PC-3 (cell line): ENCODE results near the gene ZNF335. TPM values are rescaled to one million over a fixed set of nuclear protein-coding genes. Genes with fewer than 3 reads are reported as not detected.
"Not testable (repeated sequence)": the region's sequence is repeated elsewhere in the genome, so short reads cannot be mapped to it uniquely, and the experiment has no call there.

Experiments used
- ATAC-seq: fragments of 200-7000 bp; cut with Tn5 transposase; 2 replicates; pipeline ENCODE4 v1.9.1; 2020; ENCODE audit warnings: mild to moderate bottlenecking, moderate library complexity
- BruUV-seq: library from RNA; stranded (reverse); fragments of 400-500 nt; replicated peaks from 2 replicates; lab custom pipeline; 2021; lab: Mats Ljungman, UMichigan
- CTCF ChIA-PET: fragments of 300-600 bp; sonication (Branson Sonifier 250); formaldehyde crosslinking; loops from one replicate; lab custom pipeline; 2022; ENCODE audit warnings: antibody characterized with exemption; lab: Charles Lee
- POLR2A ChIA-PET: fragments of 300-600 bp; sonication (Branson Sonifier 250); formaldehyde crosslinking; loops from one replicate; lab custom pipeline; 2022; ENCODE audit warnings: antibody characterized with exemption; ENCODE audit not compliant: unreplicated experiment; lab: Charles Lee
- DNase-seq: peaks from one replicate; pipeline ENCODE4 v3.0.0-alpha.2; 2015
- H2AFZ ChIP-seq: fragments of 300-600 bp; sonication (generic); 2 replicates; pipeline ENCODE4 v1.6.0; 2016; ENCODE audit warnings: antibody characterized with exemption, low read length
- H3F3A ChIP-seq: fragments of 300-600 bp; sonication (generic); one replicate; pipeline ENCODE4 v1.6.0; 2017; ENCODE audit warnings: antibody characterized with exemption, low read length, control low read depth, mild to moderate bottlenecking; ENCODE audit not compliant: unreplicated experiment
- H3K27ac ChIP-seq: fragments of 300-600 bp; sonication (generic); 2 replicates; pipeline ENCODE4 v1.5.1; 2016; ENCODE audit warnings: mild to moderate bottlenecking, low read length
- H3K27me3 ChIP-seq: fragments of 300-600 bp; sonication (generic); 2 replicates; pipeline ENCODE4 v1.6.1; 2016; ENCODE audit warnings: low read length, mixed read lengths
- H3K36me3 ChIP-seq: fragments of 300-600 bp; sonication (generic); 2 replicates; pipeline ENCODE4 v1.6.1; 2016; ENCODE audit warnings: low read depth, mixed run types, low read length, mixed read lengths
- H3K4me1 ChIP-seq: fragments of 300-600 bp; sonication (generic); 2 replicates; pipeline ENCODE4 v1.5.1; 2016; ENCODE audit warnings: low read length; ENCODE audit not compliant: insufficient read depth
- H3K4me2 ChIP-seq: fragments of 300-600 bp; sonication (generic); 2 replicates; pipeline ENCODE4 v1.6.0; 2016; ENCODE audit warnings: low read length
- H3K4me3 ChIP-seq: fragments of 300-600 bp; sonication (generic); 2 replicates; pipeline ENCODE4 v1.5.1; 2016; ENCODE audit warnings: mild to moderate bottlenecking, low read length, mixed read lengths
- H3K79me2 ChIP-seq: fragments of 300-600 bp; sonication (generic); 2 replicates; pipeline ENCODE4 v1.6.1; 2017; ENCODE audit warnings: low read length, mixed read lengths
- H3K9ac ChIP-seq: fragments of 300-600 bp; sonication (generic); 2 replicates; pipeline ENCODE4 v1.6.0; 2016; ENCODE audit warnings: mild to moderate bottlenecking, low read length
- H3K9me2 ChIP-seq: fragments of 300-600 bp; sonication (generic); replicated peaks from 2 replicates; pipeline ENCODE4 v1.6.1; 2016; ENCODE audit warnings: mixed run types, low read length, mixed read lengths
- H3K9me3 ChIP-seq: fragments of 300-600 bp; sonication (generic); 2 replicates; pipeline ENCODE4 v1.6.1; 2016; ENCODE audit warnings: low read length, mixed read lengths
- H4K20me1 ChIP-seq: fragments of 300-600 bp; sonication (generic); 2 replicates; pipeline ENCODE4 v1.6.1; 2016; ENCODE audit warnings: low read length, mixed read lengths
- EZH2 ChIP-seq: fragments of 300-600 bp; sonication (generic); IDR thresholded peaks from one replicate; pipeline ENCODE4 v1.6.1; 2017; ENCODE audit warnings: antibody characterized with exemption, mild to moderate bottlenecking, low read length; ENCODE audit not compliant: unreplicated experiment
- EZH2phosphoT487 ChIP-seq: fragments of 300-600 bp; sonication (generic); IDR thresholded peaks from 2 replicates; pipeline ENCODE4 v1.6.1; 2018; ENCODE audit warnings: mild to moderate bottlenecking, antibody characterized with exemption, low read length, borderline replicate concordance
- intact Hi-C: fragments of 100-400 bp; cut with micrococcal nuclease; formaldehyde crosslinking; loops from 2 replicates; pipeline ENCODE4 v1.9.0; 2023
- total RNA-seq: library from RNA; depleted of rRNA; stranded (reverse); fragments of >200 nt; gene quantifications from 2 replicates; pipeline ENCODE4 v1.2.3, GENCODE V29; 2014
- TF ChIP-seq, protein P1 (sequence below): fragments of 300-600 bp; sonication (generic); conservative IDR thresholded peaks from 2 replicates; pipeline ENCODE4 v1.5.1; 2017; ENCODE audit warnings: antibody characterized with exemption, low read depth, mild to moderate bottlenecking, low read length

The ZNF335 gene
- total RNA-seq, 1 experiment from 2014 or later, result 36.9 TPM

DNA sequence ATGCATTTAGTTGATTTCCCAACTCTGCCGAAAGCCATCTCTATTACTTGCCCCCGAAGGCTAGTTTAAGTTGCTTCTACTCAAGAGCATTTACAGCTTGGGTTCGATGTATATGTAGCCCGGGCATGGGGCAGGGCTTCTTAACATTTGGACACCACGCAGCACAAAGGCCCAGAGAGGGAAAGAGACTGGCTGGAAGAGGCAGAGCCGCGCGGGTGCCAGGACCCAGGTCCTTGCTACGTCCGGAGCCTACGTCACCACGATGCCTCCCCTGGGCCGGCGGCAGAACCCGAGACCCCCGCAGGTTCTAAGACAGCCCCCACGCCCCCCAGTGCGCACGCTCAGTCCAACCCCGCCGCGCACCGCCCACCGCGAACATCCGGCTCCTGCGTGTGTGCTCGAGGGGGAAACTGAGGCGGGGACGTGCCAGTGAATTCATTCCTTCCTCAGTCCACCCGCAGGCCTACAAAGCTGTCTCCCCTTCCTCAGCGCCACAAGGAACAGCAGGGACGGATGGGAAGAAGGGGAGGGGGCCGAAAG is 37.9 kb downstream of the ZNF335 start:
- DNase-seq (peak; percentile 25), ATAC-seq (peak; percentile 18)
- peak overlapping the region; percentile 91 for H3K27ac ChIP-seq
- ChIA-PET CTCF (interaction anchor here (0.5 to 0.7 kb wide), 2 partner anchors 89 to 991 kb away, joined by 3 to 4 read pairs; no protein-coding TSS in a partner anchor), POLR2A (interaction anchor here (0.6 to 1.6 kb wide), 7 partner anchors 12 to 590 kb away, joined by 3 to 13 read pairs (median 4); partner anchors contain the start of gene SNX21)
- no TSS peak for BruUV-seq
- TF ChIP-seq, protein P1, sequence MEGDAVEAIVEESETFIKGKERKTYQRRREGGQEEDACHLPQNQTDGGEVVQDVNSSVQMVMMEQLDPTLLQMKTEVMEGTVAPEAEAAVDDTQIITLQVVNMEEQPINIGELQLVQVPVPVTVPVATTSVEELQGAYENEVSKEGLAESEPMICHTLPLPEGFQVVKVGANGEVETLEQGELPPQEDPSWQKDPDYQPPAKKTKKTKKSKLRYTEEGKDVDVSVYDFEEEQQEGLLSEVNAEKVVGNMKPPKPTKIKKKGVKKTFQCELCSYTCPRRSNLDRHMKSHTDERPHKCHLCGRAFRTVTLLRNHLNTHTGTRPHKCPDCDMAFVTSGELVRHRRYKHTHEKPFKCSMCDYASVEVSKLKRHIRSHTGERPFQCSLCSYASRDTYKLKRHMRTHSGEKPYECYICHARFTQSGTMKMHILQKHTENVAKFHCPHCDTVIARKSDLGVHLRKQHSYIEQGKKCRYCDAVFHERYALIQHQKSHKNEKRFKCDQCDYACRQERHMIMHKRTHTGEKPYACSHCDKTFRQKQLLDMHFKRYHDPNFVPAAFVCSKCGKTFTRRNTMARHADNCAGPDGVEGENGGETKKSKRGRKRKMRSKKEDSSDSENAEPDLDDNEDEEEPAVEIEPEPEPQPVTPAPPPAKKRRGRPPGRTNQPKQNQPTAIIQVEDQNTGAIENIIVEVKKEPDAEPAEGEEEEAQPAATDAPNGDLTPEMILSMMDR, result no peak
- TF ChIP-seq EZH2phosphoT487 (no peak), EZH2 (no peak)
- H3K4me3 ChIP-seq, result peak overlapping the region; percentile 91
- no peaks in the 10 kb centered on the region for H4K20me1 ChIP-seq
- H3F3A ChIP-seq, result no peaks in the 10 kb centered on the region
- H3K4me2 ChIP-seq, result peak overlapping the region; percentile 97
- H3K79me2 ChIP-seq, result peaks cover 38% of the 10 kb centered on the region
- peaks cover 12% of the 10 kb centered on the region; the same call in 1 of the 2 replicates for H3K4me1 ChIP-seq
- intact Hi-C loops, result loop anchor here (10.0 kb wide), 2 partner anchors 119 to 519 kb away; partner anchors contain the start of genes PIGT and UBE2C
- H3K9me2 ChIP-seq, result no peaks in the 10 kb centered on the region
- peaks cover 17% of the 10 kb centered on the region for H3K36me3 ChIP-seq
- no peaks in the 10 kb centered on the region for H3K27me3 ChIP-seq
- no peaks in the 10 kb centered on the region for H3K9me3 ChIP-seq
- peak overlapping the region; percentile 58 for H2AFZ ChIP-seq
- H3K9ac ChIP-seq, result peak overlapping the region; percentile 99

DNA sequence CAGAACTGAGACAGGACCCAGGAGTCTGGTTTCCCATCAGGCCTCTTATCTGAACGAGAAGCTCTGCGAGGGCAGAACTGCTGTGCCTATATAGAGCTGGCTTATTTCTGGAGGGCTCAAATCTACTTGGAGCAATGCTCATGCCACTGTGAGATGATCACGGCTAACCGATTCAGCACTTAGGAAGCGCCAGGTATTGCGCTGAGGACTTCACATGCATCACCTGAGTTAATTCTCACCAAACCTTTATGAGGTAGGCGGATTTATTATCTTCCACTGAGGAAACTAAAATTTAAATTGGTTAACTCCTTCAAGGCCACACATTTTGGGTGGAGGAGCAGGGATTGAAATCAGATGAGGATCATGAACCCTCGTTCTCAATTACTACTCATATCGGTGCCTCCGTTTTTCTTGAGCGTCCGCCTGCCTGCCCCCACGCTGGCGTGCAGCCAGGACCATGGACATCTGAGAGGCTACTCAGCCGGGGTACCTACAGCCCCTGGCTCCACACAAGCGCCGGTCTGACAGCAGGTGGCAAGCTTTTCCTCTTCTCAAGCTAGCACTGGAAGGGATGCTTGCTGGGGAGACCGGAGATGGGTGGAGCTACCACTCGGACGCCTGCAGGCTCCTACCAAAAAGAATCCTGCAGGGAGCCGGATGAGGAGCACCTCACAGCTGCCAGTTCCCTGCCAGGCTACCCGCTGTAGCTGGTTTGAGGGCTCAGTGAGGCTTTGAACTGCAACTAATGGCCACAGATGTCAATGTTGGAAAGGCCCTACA is 38.5 kb downstream of the ZNF335 start:
- CTCF ChIA-PET, result interaction anchor here (0.5 to 0.7 kb wide), 3 partner anchors 11 to 990 kb away, joined by 3 to 4 read pairs (median 3); no protein-coding TSS in a partner anchor
- H3K27ac ChIP-seq, result peak overlapping the region; percentile 91
- intact Hi-C loops, result loop anchor here (10.0 kb wide), 2 partner anchors 119 to 519 kb away; partner anchors contain the start of genes PIGT and UBE2C

DNA sequence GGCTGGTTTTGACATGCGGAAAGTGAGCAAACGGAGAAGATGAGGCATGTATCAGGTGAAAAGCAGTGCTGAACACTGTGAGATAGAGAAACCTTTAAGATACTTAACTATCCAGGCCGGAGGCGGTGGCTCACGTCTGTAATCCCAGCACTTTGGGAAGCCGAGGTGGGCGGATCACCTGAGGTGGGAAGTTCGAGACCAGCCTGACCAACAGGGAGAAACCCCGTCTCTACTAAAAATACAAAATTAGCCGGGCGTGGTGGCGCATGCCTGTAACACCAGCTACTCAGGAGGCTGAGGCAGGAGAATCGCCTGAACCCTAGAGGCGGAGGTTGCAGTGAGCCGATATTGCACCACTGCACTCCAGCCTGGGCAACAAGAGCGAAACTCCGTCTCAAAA is 40.3 kb downstream of the ZNF335 start:
- BruUV-seq, H3K9me2 ChIP-seq, H3K9ac ChIP-seq, H3F3A ChIP-seq, H3K4me3 ChIP-seq, DNase-seq, CTCF ChIA-PET, H3K4me1 ChIP-seq, H2AFZ ChIP-seq, H4K20me1 ChIP-seq, H3K9me3 ChIP-seq, POLR2A ChIA-PET, H3K27me3 ChIP-seq, H3K4me2 ChIP-seq, ATAC-seq, H3K36me3 ChIP-seq, H3K27ac ChIP-seq: not testable (repeated sequence)
- intact Hi-C loops, result loop anchor here (10.0 kb wide), 2 partner anchors 117 to 517 kb away; partner anchors contain the start of genes PIGT and UBE2C
- H3K79me2 ChIP-seq, result peaks cover 29% of the 10 kb centered on the region

More for the DNA sequence above, 38.5 kb downstream of the ZNF335 start:
- peak; percentile 61 for ATAC-seq
- POLR2A ChIA-PET, result interaction anchor here (0.5 to 0.9 kb wide), 9 partner anchors 11 to 589 kb away, joined by 3 to 13 read pairs (median 4); no protein-coding TSS in a partner anchor
- peaks cover 12% of the 10 kb centered on the region; the same call in 1 of the 2 replicates for H3K36me3 ChIP-seq
- no peaks in the 10 kb centered on the region for H3K9me3 ChIP-seq
- H3K4me1 ChIP-seq, result peaks cover 12% of the 10 kb centered on the region; the same call in 1 of the 2 replicates
- H3K79me2 ChIP-seq, result peaks cover 38% of the 10 kb centered on the region
- H3K4me3 ChIP-seq, result peak overlapping the region; percentile 91
- H3K9me2 ChIP-seq, result no peaks in the 10 kb centered on the region
- no peaks in the 10 kb centered on the region for H3F3A ChIP-seq
- BruUV-seq, result TSS peak; percentile 73
- peak; percentile 91 for DNase-seq
- no peak overlapping the region for H2AFZ ChIP-seq
- H3K27me3 ChIP-seq, result no peaks in the 10 kb centered on the region
- H3K9ac ChIP-seq, result peak overlapping the region; percentile 99
- H4K20me1 ChIP-seq, result no peaks in the 10 kb centered on the region
- no peak for TF ChIP-seq EZH2
- no peak for TF ChIP-seq EZH2phosphoT487
- TF ChIP-seq, protein P1, result peak; percentile 58
- peak overlapping the region; percentile 97 for H3K4me2 ChIP-seq
